ENCODE data around the gene MICAL3.
"Not testable (repeated sequence)": the region's sequence is repeated elsewhere in the genome, so short reads cannot be mapped to it uniquely, and the experiment has no call there.

MICAL3 gene

GRCh38 chr22:17938484-17938924 lies 85.9 kb downstream of the MICAL3 start:
- H3K36me3 ChIP-seq (ENCODE audit: control insufficient read depth, insufficient read depth, low read length): no peaks in the 10 kb centered on the region

GRCh38 chr22:17932457-17932856 lies 91.9 kb downstream of the MICAL3 start:
- 86 to 92% methylated on average over 1 to 2 of the region's 2 CpGs for WGBS, 2 experiments
- H3K36me3 ChIP-seq (ENCODE audit: control insufficient read depth, insufficient read depth, low read length); H3K4me3 ChIP-seq (ENCODE audit: insufficient read depth, low read depth, low read length); H3K27me3 ChIP-seq (ENCODE audit: control insufficient read depth, insufficient read depth, low read length, poor library complexity, severe bottlenecking); H3K4me1 ChIP-seq (ENCODE audit: control insufficient read depth, insufficient read depth, low read length); H3K9me3 ChIP-seq (ENCODE audit: control insufficient read depth, low read length); H3K27ac ChIP-seq (ENCODE audit: insufficient read depth, low read depth, low read length, poor library complexity, severe bottlenecking): not testable (repeated sequence)

More at GRCh38 chr22:17938484-17938924, 85.9 kb downstream of the MICAL3 start:
- WGBS, 2 experiments: 91 to 93% methylated on average over 8 of the region's 8 CpGs
- no peaks in the 10 kb centered on the region for H3K9me3 ChIP-seq (ENCODE audit: control insufficient read depth, low read length)
- no peaks in the 10 kb centered on the region for H3K27me3 ChIP-seq (ENCODE audit: control insufficient read depth, insufficient read depth, low read length, poor library complexity, severe bottlenecking)
- H3K4me3 ChIP-seq (ENCODE audit: insufficient read depth, low read depth, low read length): no peak overlapping the region
- peaks cover 14% of the 10 kb centered on the region for H3K4me1 ChIP-seq (ENCODE audit: control insufficient read depth, insufficient read depth, low read length)
- H3K27ac ChIP-seq (ENCODE audit: insufficient read depth, low read depth, low read length, poor library complexity, severe bottlenecking): no peak overlapping the region

DNA sequence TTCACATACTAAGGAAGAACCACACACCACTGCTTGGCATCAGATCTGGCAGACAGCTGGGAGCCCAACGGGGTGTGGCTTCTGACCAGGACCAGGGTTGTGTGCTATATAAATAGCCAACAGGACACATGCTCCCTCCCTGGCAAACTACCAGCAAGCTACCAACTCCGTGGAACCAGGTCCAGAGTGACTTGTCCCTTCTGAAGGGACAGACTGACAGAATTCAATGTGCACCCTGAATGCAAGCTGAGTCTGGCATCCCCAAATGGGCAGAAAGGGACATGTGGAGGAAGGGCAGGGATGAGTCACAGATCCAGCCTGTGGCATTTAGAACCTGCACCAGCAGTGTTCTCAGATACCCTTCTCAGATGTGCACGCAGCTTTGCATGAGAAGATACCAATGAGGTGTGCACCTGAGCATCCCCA lies 92.9 kb downstream of the MICAL3 start:
- Histone ChIP-seq H3K27ac (ENCODE audit: insufficient read depth, low read depth, low read length, poor library complexity, severe bottlenecking) (no peak overlapping the region), H3K27me3 (ENCODE audit: control insufficient read depth, insufficient read depth, low read length, poor library complexity, severe bottlenecking) (no peaks in the 10 kb centered on the region), H3K4me3 (ENCODE audit: insufficient read depth, low read depth, low read length) (no peak overlapping the region), H3K4me1 (ENCODE audit: control insufficient read depth, insufficient read depth, low read length) (no peaks in the 10 kb centered on the region), H3K36me3 (ENCODE audit: control insufficient read depth, insufficient read depth, low read length) (no peaks in the 10 kb centered on the region), H3K9me3 (ENCODE audit: control insufficient read depth, low read length) (no peaks in the 10 kb centered on the region)
- 96% methylated on average over 3 of the region's 3 CpGs for WGBS, 2 experiments

GRCh38 chr22:17930455-17931313 lies 93.7 kb downstream of the MICAL3 start:
- Histone ChIP-seq H3K27me3 (ENCODE audit: control insufficient read depth, insufficient read depth, low read length, poor library complexity, severe bottlenecking) (no peaks in the 10 kb centered on the region), H3K36me3 (ENCODE audit: control insufficient read depth, insufficient read depth, low read length) (no peaks in the 10 kb centered on the region), H3K9me3 (ENCODE audit: control insufficient read depth, low read length) (no peaks in the 10 kb centered on the region), H3K4me3 (ENCODE audit: insufficient read depth, low read depth, low read length) (no peak overlapping the region), H3K27ac (ENCODE audit: insufficient read depth, low read depth, low read length, poor library complexity, severe bottlenecking) (no peak overlapping the region), H3K4me1 (ENCODE audit: control insufficient read depth, insufficient read depth, low read length) (no peaks in the 10 kb centered on the region)
- WGBS, 2 experiments: 91% methylated on average over 18 of the region's 18 CpGs

GRCh38 chr22:17929909-17930308 lies 94.5 kb downstream of the MICAL3 start:
- Histone ChIP-seq H3K36me3 (ENCODE audit: control insufficient read depth, insufficient read depth, low read length) (no peaks in the 10 kb centered on the region), H3K4me3 (ENCODE audit: insufficient read depth, low read depth, low read length) (no peak overlapping the region), H3K9me3 (ENCODE audit: control insufficient read depth, low read length) (no peaks in the 10 kb centered on the region), H3K4me1 (ENCODE audit: control insufficient read depth, insufficient read depth, low read length) (no peaks in the 10 kb centered on the region), H3K27me3 (ENCODE audit: control insufficient read depth, insufficient read depth, low read length, poor library complexity, severe bottlenecking) (no peaks in the 10 kb centered on the region), H3K27ac (ENCODE audit: insufficient read depth, low read depth, low read length, poor library complexity, severe bottlenecking) (no peak overlapping the region)
- 93 to 94% methylated on average over 7 of the region's 7 CpGs for WGBS, 2 experiments

GRCh38 chr22:17928391-17928790 lies 96.0 kb downstream of the MICAL3 start:
- Histone ChIP-seq H3K4me1 (ENCODE audit: control insufficient read depth, insufficient read depth, low read length) (no peaks in the 10 kb centered on the region), H3K27ac (ENCODE audit: insufficient read depth, low read depth, low read length, poor library complexity, severe bottlenecking) (no peak overlapping the region), H3K36me3 (ENCODE audit: control insufficient read depth, insufficient read depth, low read length) (no peaks in the 10 kb centered on the region), H3K4me3 (ENCODE audit: insufficient read depth, low read depth, low read length) (no peak overlapping the region), H3K9me3 (ENCODE audit: control insufficient read depth, low read length) (no peaks in the 10 kb centered on the region), H3K27me3 (ENCODE audit: control insufficient read depth, insufficient read depth, low read length, poor library complexity, severe bottlenecking) (no peaks in the 10 kb centered on the region)
- WGBS, 2 experiments: 94 to 96% methylated on average over 7 of the region's 7 CpGs

GRCh38 chr22:17927062-17927461 lies 97.3 kb downstream of the MICAL3 start:
- Histone ChIP-seq H3K4me1 (ENCODE audit: control insufficient read depth, insufficient read depth, low read length) (peaks cover 6% of the 10 kb centered on the region), H3K27ac (ENCODE audit: insufficient read depth, low read depth, low read length, poor library complexity, severe bottlenecking) (no peak overlapping the region), H3K4me3 (ENCODE audit: insufficient read depth, low read depth, low read length) (no peak overlapping the region), H3K36me3 (ENCODE audit: control insufficient read depth, insufficient read depth, low read length) (no peaks in the 10 kb centered on the region), H3K9me3 (ENCODE audit: control insufficient read depth, low read length) (no peaks in the 10 kb centered on the region), H3K27me3 (ENCODE audit: control insufficient read depth, insufficient read depth, low read length, poor library complexity, severe bottlenecking) (no peaks in the 10 kb centered on the region)

DNA sequence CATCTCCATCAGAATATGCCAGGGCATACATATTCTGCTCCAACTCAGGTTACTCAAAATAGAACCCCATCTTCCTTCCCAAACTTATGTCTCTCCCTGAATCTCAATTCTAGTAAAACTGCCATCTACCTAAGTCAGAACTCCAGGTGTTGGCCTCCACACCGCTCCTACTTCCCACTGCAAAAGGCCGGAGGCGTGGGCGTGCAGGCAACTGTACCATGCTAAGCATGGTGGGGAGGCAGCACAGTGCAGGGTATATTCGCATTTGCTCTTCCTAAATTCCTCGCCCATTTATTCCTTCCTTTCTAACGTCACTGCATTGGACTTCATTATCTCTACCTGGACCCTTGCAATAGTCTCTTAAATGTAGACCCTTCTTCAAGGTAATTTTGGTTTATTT lies 97.8 kb downstream of the MICAL3 start:
- no peak overlapping the region for H3K4me3 ChIP-seq (ENCODE audit: insufficient read depth, low read depth, low read length)
- H3K9me3 ChIP-seq (ENCODE audit: control insufficient read depth, low read length): no peaks in the 10 kb centered on the region
- no peaks in the 10 kb centered on the region for H3K36me3 ChIP-seq (ENCODE audit: control insufficient read depth, insufficient read depth, low read length)
- peaks cover 6% of the 10 kb centered on the region for H3K4me1 ChIP-seq (ENCODE audit: control insufficient read depth, insufficient read depth, low read length)
- no peak overlapping the region for H3K27ac ChIP-seq (ENCODE audit: insufficient read depth, low read depth, low read length, poor library complexity, severe bottlenecking)
- H3K27me3 ChIP-seq (ENCODE audit: control insufficient read depth, insufficient read depth, low read length, poor library complexity, severe bottlenecking): no peaks in the 10 kb centered on the region
- WGBS, 2 experiments: 94 to 99% methylated on average over 7 of the region's 7 CpGs

- Histone ChIP-seq H3K4me3 (ENCODE audit: insufficient read depth, low read depth, low read length) (no peak overlapping the region), H3K9me3 (ENCODE audit: control insufficient read depth, low read length) (no peaks in the 10 kb centered on the region), H3K27ac (ENCODE audit: insufficient read depth, low read depth, low read length, poor library complexity, severe bottlenecking) (no peak overlapping the region), H3K27me3 (ENCODE audit: control insufficient read depth, insufficient read depth, low read length, poor library complexity, severe bottlenecking) (no peaks in the 10 kb centered on the region), H3K36me3 (ENCODE audit: control insufficient read depth, insufficient read depth, low read length) (no peaks in the 10 kb centered on the region), H3K4me1 (ENCODE audit: control insufficient read depth, insufficient read depth, low read length) (peaks cover 11% of the 10 kb centered on the region)
- WGBS, 2 experiments: 91% methylated on average over 7 of the region's 7 CpGs
These were observed 98.9 kb downstream of the MICAL3 start for GRCh38 chr22:17925431-17925841.

- Histone ChIP-seq H3K27ac (ENCODE audit: insufficient read depth, low read depth, low read length, poor library complexity, severe bottlenecking) (no peak overlapping the region), H3K36me3 (ENCODE audit: control insufficient read depth, insufficient read depth, low read length) (no peaks in the 10 kb centered on the region), H3K9me3 (ENCODE audit: control insufficient read depth, low read length) (no peaks in the 10 kb centered on the region), H3K4me3 (ENCODE audit: insufficient read depth, low read depth, low read length) (no peak overlapping the region), H3K27me3 (ENCODE audit: control insufficient read depth, insufficient read depth, low read length, poor library complexity, severe bottlenecking) (no peaks in the 10 kb centered on the region), H3K4me1 (ENCODE audit: control insufficient read depth, insufficient read depth, low read length) (peaks cover 16% of the 10 kb centered on the region)
- 88 to 94% methylated on average over 4 of the region's 4 CpGs for WGBS, 2 experiments
These were observed 99.5 kb downstream of the MICAL3 start for GRCh38 chr22:17924735-17925364.
